HUDEP-2 (cell line): ENCODE results near the gene TUNAR.

Experiments used
- DNase-seq, 76 experiments: peaks; one replicate each; lab custom pipeline; 2025; ENCODE audit not compliant: unreplicated experiment in 76 of 76; lab: John Stamatoyannopoulos, UW

TUNAR gene

DNA sequence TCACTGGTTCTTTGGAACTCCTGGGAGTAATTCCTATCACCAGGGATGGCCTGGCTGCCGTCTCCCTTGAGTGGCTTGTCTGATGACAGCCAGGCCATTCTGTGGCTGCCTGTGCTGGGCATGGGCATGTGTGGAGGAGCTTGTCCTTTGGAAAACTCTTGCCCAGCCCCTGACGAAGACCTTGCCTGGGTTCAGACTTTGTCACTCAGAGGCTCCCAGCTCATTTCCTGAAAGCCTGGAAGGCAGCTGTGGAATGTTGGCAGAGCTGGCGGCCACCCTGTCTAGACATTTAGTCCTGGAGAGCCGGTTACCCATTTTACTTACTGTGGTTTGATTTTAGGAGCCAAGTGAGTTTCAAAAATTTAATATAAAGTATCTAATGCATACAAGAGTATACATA lies 34.0 kb downstream of the TUNAR start:
- no peak for DNase-seq

DNA sequence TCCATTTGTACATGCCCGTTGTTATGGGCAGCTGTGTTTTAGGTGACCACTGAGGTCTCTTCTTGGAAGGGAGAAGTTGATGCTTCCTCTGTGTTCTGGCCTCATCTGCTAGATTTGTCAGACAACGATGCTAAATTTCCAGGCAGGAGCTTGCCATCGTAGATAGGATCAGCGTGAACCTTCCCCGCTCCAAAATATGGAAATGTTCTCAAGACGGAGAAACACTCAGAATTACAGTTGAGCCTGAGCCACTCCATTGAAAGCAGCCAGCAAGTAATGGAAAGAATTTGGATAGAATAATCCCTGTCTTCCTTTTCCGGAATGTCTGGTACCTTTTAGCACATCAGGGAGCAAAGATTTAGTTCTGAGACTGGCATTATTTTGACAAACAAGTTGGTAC lies 34.8 kb downstream of the TUNAR start:
- no peak for DNase-seq

DNA sequence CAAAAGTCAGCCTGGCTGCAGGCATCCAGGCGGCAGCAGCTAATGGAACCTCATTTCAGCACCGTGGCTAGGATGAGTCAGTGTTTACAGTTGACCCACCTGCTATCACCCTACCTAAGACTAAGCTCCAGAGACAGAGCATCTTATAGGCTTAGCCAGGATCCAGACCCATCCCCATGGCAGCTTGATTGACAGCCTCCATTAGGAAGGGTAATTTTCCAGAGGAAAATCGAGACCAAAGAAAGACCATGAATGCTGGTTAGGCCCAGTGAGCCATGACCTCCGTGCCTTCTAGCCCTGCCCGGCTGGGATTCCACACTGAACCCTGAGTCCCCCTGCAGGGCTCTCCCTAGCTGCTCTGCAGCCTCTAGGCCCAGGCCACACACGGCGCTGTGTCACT lies 38.7 kb downstream of the TUNAR start:
- no peak for DNase-seq

DNA sequence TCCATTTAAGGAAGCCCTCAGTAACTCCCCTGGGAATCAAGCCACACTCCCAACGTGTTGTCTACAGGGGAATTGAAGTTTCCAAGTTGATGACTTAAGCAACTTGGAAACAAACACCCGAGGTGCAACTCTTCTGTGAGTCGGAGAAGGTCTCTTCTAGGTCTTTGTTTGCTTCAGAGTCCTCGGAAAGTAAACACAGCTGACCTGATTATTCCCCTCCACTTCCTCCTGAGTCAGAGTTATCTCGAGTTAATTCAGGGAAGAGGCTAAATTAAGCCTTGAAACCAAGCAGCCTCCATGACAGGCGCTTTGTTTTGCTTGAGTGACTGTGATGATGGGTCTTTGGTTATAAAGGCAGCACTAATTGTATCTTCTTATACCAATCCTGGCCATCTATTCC lies 41.8 kb downstream of the TUNAR start:
- DNase-seq = no peak

DNA sequence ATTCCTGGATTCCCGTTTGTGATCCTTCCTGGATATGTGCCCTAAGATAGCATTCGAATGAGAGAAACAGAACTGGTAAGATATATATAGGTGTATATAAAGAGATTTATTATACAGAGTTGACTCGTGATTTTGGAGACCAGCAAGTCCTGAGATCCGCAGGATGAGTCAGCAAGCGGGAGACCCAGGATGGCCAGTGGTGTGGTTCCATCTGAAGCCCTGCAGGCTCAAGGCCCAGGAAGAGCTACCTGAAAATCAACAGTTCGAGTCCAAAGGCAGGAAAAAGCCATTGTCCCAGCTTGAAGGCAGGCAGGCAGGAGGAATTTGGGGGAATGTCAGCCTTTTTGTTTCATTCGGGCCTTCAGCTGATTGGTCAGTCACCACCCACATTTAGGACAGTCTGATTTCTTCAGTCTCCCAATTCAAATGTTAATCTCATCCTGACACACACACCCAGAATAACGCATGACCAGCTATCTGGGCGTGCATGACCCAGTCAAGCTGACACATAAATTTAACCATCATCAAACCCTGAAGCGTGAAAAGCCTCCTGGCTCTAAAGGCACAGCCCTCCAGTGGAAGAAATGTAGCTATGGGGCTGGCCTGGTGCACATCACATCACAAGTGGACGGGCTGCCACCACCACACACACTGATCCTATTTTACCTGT lies 44.3 kb downstream of the TUNAR start:
- no peak for DNase-seq

DNA sequence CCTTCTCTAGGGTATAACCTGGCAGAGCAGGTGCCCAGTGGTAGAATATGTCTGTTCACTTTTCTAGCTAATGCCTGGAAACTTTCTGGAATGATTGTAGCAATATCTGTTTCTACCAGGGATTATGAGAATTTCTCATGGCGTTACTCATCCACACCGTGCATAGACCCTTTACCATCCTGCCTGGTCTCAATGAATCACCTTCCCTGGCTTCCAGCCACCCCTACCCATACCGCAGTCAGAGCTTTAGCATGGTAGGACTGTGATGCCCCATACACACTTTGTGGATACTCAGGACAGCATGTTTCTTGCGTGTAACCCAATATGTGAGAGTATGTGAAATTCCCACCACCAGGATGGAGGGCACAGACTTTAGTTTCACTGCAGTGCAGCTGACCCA lies 45.4 kb downstream of the TUNAR start:
- no peak for DNase-seq

DNA sequence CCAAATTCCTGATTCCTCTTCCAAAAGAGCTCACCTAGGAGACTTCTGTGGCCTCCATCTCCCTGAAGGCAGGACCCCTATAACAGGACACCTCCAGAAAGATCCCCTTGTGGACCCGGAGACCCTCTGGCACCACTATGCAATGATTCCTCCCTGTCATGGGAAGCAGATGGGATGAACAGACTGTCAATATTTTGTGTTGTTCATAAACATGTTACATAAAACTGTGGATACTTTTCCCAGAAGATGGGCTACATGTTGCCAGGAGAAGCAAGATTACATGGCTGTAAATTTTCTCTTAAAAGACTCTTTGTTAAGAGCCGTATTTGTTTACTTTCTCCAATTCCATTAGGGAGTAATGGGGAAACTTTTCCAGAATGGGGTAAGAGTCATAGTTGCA lies 52.1 kb downstream of the TUNAR start:
- no peak for DNase-seq

DNA sequence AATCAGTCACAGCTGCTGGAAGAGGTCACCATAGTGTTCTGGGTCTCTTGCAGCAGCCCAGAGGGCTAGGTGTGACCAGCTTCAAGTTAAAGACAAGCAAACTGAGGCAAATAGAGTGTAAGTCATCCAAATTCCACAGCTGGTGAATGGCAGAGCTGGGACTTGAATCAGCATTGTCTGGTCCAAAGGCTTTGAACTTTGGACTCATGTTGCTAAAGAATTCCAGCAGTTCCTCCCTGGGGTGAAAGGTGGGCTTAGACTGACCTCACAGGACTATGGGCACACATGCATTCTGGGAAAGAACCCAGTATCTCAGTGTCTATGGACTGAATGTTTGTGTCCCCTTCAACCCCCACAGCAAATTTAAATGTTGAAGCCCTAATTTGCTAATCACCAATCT lies 54.8 kb downstream of the TUNAR start:
- DNase-seq = no peak

DNA sequence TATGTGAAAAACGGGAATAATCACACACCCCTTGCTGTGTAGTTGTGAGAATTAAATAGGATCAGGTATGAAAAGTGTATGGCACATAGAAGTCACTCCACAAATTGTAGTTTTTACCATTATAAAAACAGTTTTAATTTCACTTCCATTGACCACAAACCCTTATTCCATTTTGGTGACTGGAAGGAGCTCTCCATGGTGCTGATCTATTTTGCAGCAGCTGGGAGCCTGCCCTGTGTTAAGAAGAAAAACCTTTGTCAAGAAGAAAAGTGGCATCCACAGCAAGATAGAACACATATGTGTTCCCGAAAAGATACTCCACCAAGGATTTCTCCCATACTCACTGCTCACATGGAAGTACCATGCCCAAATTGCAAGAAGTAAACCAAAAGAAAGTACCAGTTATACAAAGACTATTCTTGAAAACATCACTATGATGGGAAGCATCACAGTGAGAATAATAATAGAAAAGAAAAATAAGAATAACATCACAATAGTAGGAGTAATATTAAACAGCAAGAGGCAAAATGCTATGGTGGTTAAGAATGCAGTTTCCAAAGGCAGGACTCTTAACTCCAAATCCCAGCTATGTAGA lies 58.7 kb downstream of the TUNAR start:
- DNase-seq = peak in 15 of 76 experiments; percentile 1 to 20 (median 6)

DNA sequence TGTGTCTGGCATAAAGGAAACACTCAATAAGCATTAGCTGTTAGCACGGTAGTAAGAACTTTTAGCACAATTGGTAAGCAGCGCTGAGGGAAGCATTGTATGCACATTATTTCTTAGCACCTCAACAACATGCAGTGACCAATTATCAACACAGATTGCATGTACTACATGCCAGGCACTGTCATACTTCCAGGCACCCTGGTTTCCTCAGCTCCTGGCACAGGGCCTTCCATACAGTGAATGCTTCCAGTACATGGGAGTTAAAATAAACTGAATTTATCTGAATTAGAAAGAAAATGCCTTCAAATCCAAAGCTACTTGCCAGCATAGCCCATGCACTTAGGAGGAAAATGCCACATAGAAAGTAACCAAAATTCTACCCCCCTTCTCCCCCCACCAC lies 59.4 kb downstream of the TUNAR start:
- no peak for DNase-seq

DNA sequence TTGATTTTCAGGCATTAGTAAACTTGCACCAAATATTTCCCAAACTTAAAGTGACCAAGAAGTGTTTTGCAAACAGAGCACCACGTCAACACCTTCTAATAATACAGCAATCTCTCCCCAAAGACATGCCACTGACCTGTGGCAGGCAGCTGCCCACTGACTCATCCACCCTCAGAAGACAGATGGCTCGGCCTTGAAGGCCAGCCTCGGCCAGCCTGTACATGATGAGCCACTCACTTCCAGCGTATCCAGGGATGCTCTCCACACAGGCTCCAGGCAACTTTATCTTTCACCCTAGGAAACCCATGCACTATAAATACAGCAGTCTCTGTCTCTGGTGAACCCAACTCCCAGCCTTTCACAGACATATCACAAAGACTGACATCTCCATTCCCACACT lies 62.7 kb downstream of the TUNAR start:
- DNase-seq = no peak

DNA sequence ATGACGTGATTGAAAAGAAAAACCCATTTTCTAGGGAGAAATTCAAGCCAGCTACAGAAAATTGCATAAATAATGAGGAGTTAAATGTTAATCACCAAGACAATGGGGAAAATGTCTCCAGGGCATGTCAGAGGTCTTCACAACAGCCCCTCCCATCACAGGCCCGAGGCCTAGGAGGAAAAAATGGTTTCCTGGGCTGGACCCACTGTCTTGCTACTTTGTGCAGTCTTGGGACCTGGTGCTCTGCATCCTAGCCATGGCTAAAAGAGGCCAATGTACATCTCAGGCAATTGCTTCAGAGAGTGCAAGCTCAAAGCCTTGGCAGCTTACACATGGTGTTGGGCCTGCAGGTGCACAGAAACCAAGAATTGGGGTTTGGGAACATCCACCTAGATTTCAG lies 65.3 kb downstream of the TUNAR start:
- DNase-seq = no peak

DNA sequence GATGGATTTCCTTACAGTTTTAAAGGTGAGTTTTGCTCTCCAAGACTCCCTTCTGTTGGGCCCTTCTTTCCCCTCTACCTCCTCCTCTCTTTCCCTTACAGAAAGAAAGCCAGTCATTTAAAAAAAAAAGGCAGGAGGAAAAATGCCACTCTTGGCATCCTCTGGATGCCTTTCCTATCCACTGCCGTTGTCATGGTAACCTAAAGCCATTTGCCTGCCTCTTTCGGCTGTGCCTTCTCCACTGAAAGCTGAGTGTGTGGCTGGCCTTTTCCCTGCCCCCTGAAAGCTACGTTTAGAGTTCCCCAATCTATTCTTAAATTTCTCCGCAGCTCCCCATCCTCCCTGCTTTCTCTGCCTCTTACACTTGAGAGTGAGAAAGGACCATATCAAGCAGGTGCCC lies 67.1 kb downstream of the TUNAR start:
- no peak for DNase-seq

DNA sequence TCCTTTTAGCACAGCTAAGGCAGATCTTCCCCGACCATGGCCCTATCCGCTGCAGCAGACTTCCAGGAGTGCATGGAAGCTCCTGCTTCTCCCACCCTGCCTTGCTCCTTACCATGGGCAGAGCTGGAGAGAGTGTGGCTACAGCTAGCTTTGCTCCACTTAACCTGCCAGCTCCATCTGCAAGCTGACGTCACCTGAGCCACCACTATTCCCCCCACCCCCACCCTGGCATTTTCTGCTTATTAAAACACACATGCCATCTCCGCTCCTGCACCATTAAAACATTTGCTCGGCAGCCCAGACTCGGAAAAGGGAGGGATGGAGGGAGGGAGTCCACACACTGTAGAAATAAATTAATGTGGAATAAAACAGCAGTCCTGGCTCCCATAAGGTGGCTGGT lies 67.8 kb downstream of the TUNAR start:
- no peak for DNase-seq

DNA sequence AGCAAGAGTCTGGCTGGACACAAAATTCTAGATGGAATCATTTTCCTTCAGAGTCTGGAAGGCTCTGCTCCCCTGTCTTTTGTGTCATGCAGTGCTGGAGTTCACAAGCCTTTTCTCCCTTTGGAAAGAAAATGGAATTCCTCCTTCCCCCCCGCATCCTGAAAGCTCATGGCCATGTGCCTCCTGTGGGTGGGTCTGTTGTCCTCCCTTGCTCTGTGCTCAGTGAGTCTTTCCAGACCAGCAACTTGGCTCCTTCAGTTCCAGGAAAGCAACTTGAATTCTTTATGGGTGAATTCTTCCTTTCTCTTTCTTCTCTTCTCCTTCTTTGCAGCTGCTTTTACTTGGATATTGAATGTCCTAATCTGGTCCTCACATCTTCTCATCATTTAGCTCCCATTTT lies 70.2 kb downstream of the TUNAR start:
- no peak for DNase-seq

DNA sequence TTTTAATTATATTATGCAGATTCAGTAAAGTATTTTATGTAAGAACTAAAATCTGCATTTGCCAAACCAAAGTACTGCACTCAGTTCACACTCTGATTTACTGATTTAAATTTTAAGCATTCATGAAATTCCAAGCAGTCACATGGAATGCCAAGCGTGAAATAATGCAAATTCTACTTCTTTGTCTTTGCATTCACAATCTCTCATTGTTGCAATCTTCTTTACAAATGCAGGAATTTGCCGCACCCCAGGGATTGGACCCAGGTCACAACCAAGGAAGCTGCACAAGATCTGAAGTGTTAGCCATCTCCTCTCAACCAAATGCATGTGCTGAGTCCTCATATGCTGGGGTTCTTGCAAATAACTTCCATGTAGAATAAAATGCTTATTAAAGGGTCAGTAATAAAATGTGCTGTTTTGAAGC lies 71.9 kb downstream of the TUNAR start:
- DNase-seq = no peak

DNA sequence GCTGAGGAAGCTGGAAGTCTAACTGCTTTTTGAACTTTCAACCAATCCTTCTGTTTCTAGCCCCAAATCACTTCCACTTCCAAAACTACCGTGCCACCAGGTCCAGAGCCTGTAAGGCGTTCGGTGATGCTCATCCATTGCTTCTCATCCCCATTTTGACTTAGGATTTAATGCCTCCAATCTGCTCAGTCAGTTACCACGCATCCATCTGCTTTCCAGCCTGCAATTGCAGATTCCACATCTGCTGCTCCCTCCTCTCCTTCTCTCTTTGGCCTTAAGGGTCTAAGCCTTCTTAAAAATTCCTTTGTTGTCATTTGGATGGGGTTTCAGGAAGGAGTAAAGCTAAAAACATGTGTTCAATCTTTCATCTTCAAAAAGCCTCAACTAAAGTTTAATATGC lies 74.7 kb downstream of the TUNAR start:
- no peak for DNase-seq

DNA sequence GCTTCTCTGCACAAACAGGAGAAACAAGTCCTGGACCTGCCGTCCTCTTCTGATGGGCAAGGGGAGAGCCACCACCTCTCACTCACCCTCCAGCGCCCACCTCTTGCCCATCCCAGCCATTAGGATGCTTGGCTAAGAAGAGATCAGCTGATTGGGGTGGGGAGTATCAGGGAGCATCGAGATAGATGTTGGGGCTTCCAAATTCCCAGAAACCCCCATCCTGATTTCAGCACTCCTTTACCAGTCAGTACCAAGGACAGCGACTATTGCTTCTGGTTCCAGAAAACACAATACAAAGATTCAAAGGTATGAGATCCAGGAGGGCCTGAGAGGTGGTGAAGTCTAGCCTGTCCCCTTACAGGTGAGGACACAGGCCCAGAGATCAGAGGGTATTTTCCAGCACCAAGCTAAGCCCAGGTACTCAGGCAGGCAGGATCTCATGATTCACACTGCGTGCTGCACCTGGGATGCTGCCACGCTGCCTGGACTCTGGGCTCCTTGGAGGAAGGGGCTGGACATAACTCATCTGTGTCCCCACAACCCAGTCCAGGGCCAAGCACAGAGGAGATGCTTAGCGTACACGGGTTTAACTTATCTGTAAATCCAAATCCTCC lies 76.6 kb downstream of the TUNAR start:
- DNase-seq = peak in 1 of 76 experiments; percentile 2

DNA sequence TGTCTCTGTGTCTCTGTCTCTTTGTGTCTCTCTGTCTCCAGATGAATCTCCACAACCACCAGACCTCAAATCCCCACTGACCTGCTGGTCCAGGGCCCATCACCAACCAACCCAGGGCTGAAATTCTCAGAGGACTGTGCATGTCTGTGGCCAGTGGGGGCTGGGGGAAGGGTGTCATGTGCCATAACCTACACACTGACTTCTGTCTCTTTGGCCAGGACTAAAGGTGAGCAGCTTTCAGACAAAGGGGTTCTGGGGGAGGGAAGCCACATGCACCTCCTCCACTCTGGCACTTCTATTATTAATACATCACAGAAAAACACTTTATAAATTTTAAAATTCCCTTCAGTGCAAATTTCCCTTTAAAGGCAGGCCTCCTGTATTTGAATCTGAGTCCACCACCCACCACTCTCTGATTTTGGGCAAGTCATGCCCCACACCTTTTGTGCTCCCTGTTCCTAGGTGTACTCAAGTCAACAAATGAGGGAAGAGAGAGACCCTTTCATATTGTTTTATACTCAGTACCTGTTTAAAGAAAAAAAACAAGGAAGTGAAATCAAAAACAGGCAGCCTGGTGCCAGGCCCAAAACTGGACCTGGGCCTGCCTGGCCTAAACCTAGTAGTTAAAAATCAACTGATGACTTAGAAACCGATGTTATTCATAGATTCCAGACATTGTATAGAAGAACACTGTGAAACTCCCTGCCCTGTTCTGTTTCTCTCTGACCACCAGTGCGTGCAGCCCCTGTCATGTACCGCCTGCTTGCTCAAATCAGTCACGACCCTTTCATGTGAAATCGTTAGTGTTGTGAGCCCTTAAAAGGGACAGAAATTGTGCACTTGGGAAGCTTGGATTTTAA lies 80.2 kb downstream of the TUNAR start:
- no peak for DNase-seq

DNA sequence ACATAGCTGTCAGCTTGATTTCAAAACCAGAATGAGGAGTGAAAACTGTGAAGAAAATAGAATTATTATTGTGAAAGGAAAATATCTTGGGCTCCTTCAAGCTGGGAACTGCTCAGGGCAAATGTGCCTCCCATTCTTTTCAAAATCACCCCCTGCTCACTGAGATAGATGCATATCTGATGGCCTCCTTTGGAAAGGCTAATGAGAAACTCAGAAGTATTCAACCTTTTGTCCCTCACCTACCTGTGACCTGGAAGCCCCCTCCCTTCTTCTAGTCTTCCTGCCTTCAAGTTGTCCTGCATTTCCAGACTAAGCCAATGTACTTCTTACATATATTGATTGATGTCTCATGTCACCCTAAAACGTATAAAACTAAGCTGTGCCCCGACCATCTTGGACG lies 81.5 kb downstream of the TUNAR start:
- no peak for DNase-seq

DNA sequence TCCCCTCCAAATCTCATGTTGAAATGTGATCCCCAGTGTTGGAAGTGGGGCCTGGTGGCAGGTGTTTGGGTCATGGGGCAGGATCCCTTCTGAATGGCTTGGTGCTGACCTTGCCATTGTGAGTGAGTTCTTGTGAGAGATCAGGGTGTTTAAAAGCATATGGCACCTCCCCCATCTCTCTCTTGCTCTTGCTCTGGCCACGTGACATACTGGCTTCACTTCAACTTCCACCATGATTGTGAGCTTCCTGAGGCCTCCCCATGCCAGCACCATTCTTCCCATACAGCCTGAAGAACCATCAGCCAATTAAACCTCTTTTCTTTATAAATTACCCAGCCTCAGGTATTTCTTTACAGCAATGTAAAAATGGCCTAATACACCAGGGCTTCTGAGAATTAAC lies 82.7 kb downstream of the TUNAR start:
- no peak for DNase-seq

DNA sequence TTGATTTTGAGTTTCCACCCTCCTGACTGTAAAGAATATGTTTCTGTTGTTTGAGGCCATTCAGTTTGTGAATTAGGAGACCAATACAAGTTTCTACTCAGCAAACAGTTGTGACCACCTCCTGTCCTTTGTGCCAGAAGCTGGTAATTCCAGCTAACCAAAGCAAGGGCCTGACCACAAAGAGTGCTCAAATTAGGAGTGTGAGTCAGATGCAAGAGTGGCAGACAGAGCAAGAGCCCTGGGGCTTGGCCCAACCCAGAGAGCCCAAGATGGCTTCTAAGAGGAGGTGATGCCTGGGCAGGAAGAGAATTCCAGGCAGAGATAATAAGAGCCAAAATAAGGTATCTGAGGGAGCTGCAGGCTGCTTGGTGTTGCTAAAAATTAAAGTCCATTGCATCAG lies 84.8 kb downstream of the TUNAR start:
- DNase-seq = no peak
